ENCODE results near the gene CCDC157.

The CCDC157 gene

GRCh38 chr22:30362651-30363281, 6.0 kb downstream of the CCDC157 start:
- Histone ChIP-seq H3K27ac (replicated peaks) (no peak overlapping the region), H3K4me3 (replicated peaks; ENCODE audit: insufficient read depth, low read length) (no peak overlapping the region), H3K27me3 (ENCODE audit: insufficient read depth, poor library complexity, severe bottlenecking) (no peaks in the 10 kb centered on the region)
- DNase-seq (ENCODE audit: low read depth in 1 of 2, low spot score in 1 of 2): no peak
- TF ChIP-seq GABPA (IDR thresholded peaks at IDR 0.05; ENCODE audit: low read depth): no peak

- Histone ChIP-seq H3K4me3 (replicated peaks; ENCODE audit: insufficient read depth, low read length) (no peak overlapping the region), H3K27me3 (ENCODE audit: insufficient read depth, poor library complexity, severe bottlenecking) (no peaks in the 10 kb centered on the region), H3K27ac (replicated peaks) (no peak overlapping the region)
- DNase-seq (ENCODE audit: low read depth in 1 of 2, low spot score in 1 of 2): no peak
- TF ChIP-seq GABPA (IDR thresholded peaks at IDR 0.05; ENCODE audit: low read depth): no peak
These were observed 9.1 kb downstream of the CCDC157 start for GRCh38 chr22:30365891-30366290.

- Histone ChIP-seq H3K27me3 (ENCODE audit: insufficient read depth, poor library complexity, severe bottlenecking) (no peaks in the 10 kb centered on the region), H3K4me3 (replicated peaks; ENCODE audit: insufficient read depth, low read length) (no peak overlapping the region), H3K27ac (replicated peaks) (no peak overlapping the region)
- TF ChIP-seq POLR2AphosphoS5 (IDR thresholded peaks at IDR 0.05; ENCODE audit: low read depth) (no peak), REST (IDR thresholded peaks at IDR 0.05; ENCODE audit: insufficient replicate concordance, low read depth) (no peak), CTCF (IDR thresholded peaks at IDR 0.05; ENCODE audit: insufficient read depth, low read length) (no peak), SPI1 (IDR thresholded peaks at IDR 0.05; ENCODE audit: borderline replicate concordance, low read depth) (no peak), GABPA (IDR thresholded peaks at IDR 0.05; ENCODE audit: low read depth) (no peak)
- no peak for DNase-seq (ENCODE audit: low read depth in 1 of 2, low spot score in 1 of 2)
These were observed 11.6 kb downstream of the CCDC157 start for GRCh38 chr22:30368420-30368819.

- TF ChIP-seq CTCF (IDR thresholded peaks at IDR 0.05; ENCODE audit: insufficient read depth, low read length) (no peak), GABPA (IDR thresholded peaks at IDR 0.05; ENCODE audit: low read depth) (no peak), SPI1 (IDR thresholded peaks at IDR 0.05; ENCODE audit: borderline replicate concordance, low read depth) (no peak)
- no peak overlapping the region for H3K4me3 ChIP-seq (replicated peaks; ENCODE audit: insufficient read depth, low read length)
- DNase-seq (ENCODE audit: low read depth in 1 of 2, low spot score in 1 of 2): no peak
These were observed 13.9 kb downstream of the CCDC157 start for GRCh38 chr22:30370641-30371230.

GRCh38 chr22:30371321-30371720, 14.5 kb downstream of the CCDC157 start:
- no peaks in the 10 kb centered on the region for H3K27me3 ChIP-seq (ENCODE audit: insufficient read depth, poor library complexity, severe bottlenecking)
- DNase-seq (ENCODE audit: low read depth in 1 of 2, low spot score in 1 of 2): no peak
- H3K4me3 ChIP-seq (replicated peaks; ENCODE audit: insufficient read depth, low read length): no peak overlapping the region
- no peak overlapping the region for H3K27ac ChIP-seq (replicated peaks)
- TF ChIP-seq REST (IDR thresholded peaks at IDR 0.05; ENCODE audit: insufficient replicate concordance, low read depth) (no peak), SPI1 (IDR thresholded peaks at IDR 0.05; ENCODE audit: borderline replicate concordance, low read depth) (no peak), POLR2AphosphoS5 (IDR thresholded peaks at IDR 0.05; ENCODE audit: low read depth) (no peak), CTCF (IDR thresholded peaks at IDR 0.05; ENCODE audit: insufficient read depth, low read length) (no peak), GABPA (IDR thresholded peaks at IDR 0.05; ENCODE audit: low read depth) (no peak)

More at GRCh38 chr22:30370641-30371230, 13.9 kb downstream of the CCDC157 start:
- H3K27ac ChIP-seq (replicated peaks): no peak overlapping the region
- H3K27me3 ChIP-seq (ENCODE audit: insufficient read depth, poor library complexity, severe bottlenecking): no peaks in the 10 kb centered on the region
